HepG2 (cell line): ENCODE data around the gene RBM6. TPM values are rescaled to one million over a fixed set of nuclear protein-coding genes. Genes with fewer than 3 reads are reported as not detected.

Experiments
- ATAC-seq: fragments of 200-7000 bp; cut with Tn5 transposase; 3 replicates; pipeline ENCODE4 v1.9.1; 2020; ENCODE audit warnings: mild to moderate bottlenecking, moderate library complexity
- BruUV-seq: library from RNA; stranded (reverse); fragments of 400-500 nt; replicated peaks from 2 replicates; lab custom pipeline; 2021; lab: Mats Ljungman, UMichigan
- CTCF ChIA-PET: fragments of 300-600 bp; formaldehyde crosslinking; extraction: SDS; loops from one replicate; lab custom pipeline; 2021; ENCODE audit warnings: low total read pairs, inconsistent platforms, low intra/inter-chr PET ratio; lab: Yijun Ruan, JAX
- POLR2A ChIA-PET: fragments of 350-600 bp; sonication (Branson Sonifier 250); formaldehyde crosslinking; loops from one replicate; lab custom pipeline; 2020; ENCODE audit warnings: antibody characterized with exemption, inconsistent platforms; lab: Yijun Ruan, JAX
- DNase-seq: peaks from one replicate; pipeline ENCODE4 v3.0.0-alpha.2; 2015; ENCODE audit warnings: low spot score
- FAIRE-seq: peaks from 3 replicates; lab custom pipeline; 2011; peaks lifted over from hg19 to GRCh38; lab: Jason Lieb, UNC
- H2AFZ ChIP-seq: one replicate; pipeline ENCODE4 v1.6.1; 2011; ENCODE audit warnings: low read length, inconsistent platforms
- H3K27ac ChIP-seq: fragments of 300-600 bp; 3 replicates; pipeline ENCODE4 v1.8.0; 2011; ENCODE audit warnings: mixed run types, mild to moderate bottlenecking, mixed read lengths, low read length, inconsistent platforms; ENCODE audit not compliant: insufficient read depth; ENCODE audit errors: extremely low read length
- H3K27me3 ChIP-seq, 2 experiments: fragments of 200-600 bp in 1 of 2; 2 replicates in 1 of 2; 3 replicates in 1 of 2; pipeline versions ENCODE4 v1.6.0 to v1.8.0; 2011; ENCODE audit warnings: low read length in 2 of 2, mild to moderate bottlenecking in 2 of 2, moderate library complexity in 2 of 2, inconsistent platforms in 1 of 2; ENCODE audit not compliant: insufficient read depth in 2 of 2, control insufficient read depth in 1 of 2
- H3K36me3 ChIP-seq, 2 experiments: fragments of 200-600 bp in 1 of 2; replicated peaks in 1 of 2; 2 replicates in 1 of 2; 3 replicates in 1 of 2; pipeline versions ENCODE4 v1.5.1 to v1.8.0; 2011; ENCODE audit warnings: low read length in 2 of 2, inconsistent platforms in 1 of 2; ENCODE audit not compliant: insufficient read depth in 2 of 2, control insufficient read depth in 1 of 2
- H3K4me1 ChIP-seq: 2 replicates; pipeline ENCODE4 v1.5.1; 2012; ENCODE audit warnings: low read length, inconsistent platforms; ENCODE audit not compliant: insufficient read depth
- H3K4me2 ChIP-seq: 2 replicates; pipeline ENCODE4 v1.6.0; 2011; ENCODE audit warnings: low read depth, low read length, inconsistent platforms
- H3K4me3 ChIP-seq, 3 experiments: fragments of 200-600 bp in 1 of 3; sonication (generic), shearing (Covaris generic) in 1 of 3; replicated peaks in 1 of 3; 2 replicates each; pipeline ENCODE4 v1.5.1; 2011 to 2016; ENCODE audit warnings: low read length in 3 of 3, inconsistent platforms in 2 of 3, low read depth in 2 of 3, mild to moderate bottlenecking in 2 of 3, control low read depth in 1 of 3, mixed read lengths in 1 of 3; ENCODE audit not compliant: insufficient read depth in 1 of 3
- H3K79me2 ChIP-seq: one replicate; pipeline ENCODE4 v1.6.1; 2011; ENCODE audit warnings: low read length, inconsistent platforms; ENCODE audit not compliant: insufficient read depth
- H3K9ac ChIP-seq: 2 replicates; pipeline ENCODE4 v1.6.0; 2011; ENCODE audit warnings: mild to moderate bottlenecking, low read depth, low read length, inconsistent platforms; ENCODE audit not compliant: insufficient read depth
- H3K9me3 ChIP-seq: 2 replicates; pipeline ENCODE4 v1.5.1; 2012; ENCODE audit warnings: mild to moderate bottlenecking, low read length
- H4K20me1 ChIP-seq: 2 replicates; pipeline ENCODE4 v1.6.0; 2011; ENCODE audit warnings: inconsistent platforms, mild to moderate bottlenecking, low read length, moderate library complexity; ENCODE audit not compliant: insufficient read depth
- HNF4G ChIP-seq, 2 experiments: sonication (generic) in 1 of 2; formaldehyde crosslinking in 1 of 2; IDR thresholded peaks; 2 replicates each; pipeline versions ENCODE4 v1.4.0 to v1.6.1; 2011 to 2020; ENCODE audit warnings: borderline replicate concordance in 2 of 2, low read depth in 2 of 2, mild to moderate bottlenecking in 2 of 2, low read length in 1 of 2, missing genetic modification reagents in 1 of 2, moderate library complexity in 1 of 2
- NFRKB ChIP-seq: fragments of 450-650 bp; IDR thresholded peaks from 2 replicates; pipeline ENCODE4 v1.6.1; 2017
- NRL ChIP-seq: sonication (generic); formaldehyde crosslinking; IDR thresholded peaks from 2 replicates; pipeline ENCODE4 v1.5.0; 2020; ENCODE audit warnings: missing genetic modification reagents, mild to moderate bottlenecking, moderate library complexity, borderline replicate concordance
- RAD21 ChIP-seq: fragments of 450-650 bp; formaldehyde crosslinking; IDR thresholded peaks from 2 replicates; pipeline ENCODE4 v1.5.0; 2020; ENCODE audit warnings: mild to moderate bottlenecking
- ZFP36L1 ChIP-seq: sonication (generic); formaldehyde crosslinking; IDR thresholded peaks from 2 replicates; pipeline ENCODE4 v1.8.0; 2022; ENCODE audit warnings: mild to moderate bottlenecking, missing genetic modification reagents, moderate library complexity
- ZIK1 ChIP-seq: sonication (generic); formaldehyde crosslinking; IDR thresholded peaks from 2 replicates; pipeline ENCODE4 v1.5.0; 2020; ENCODE audit warnings: mild to moderate bottlenecking, low read depth, missing genetic modification reagents, borderline replicate concordance
- ZMYM4 ChIP-seq: sonication (generic); formaldehyde crosslinking; IDR thresholded peaks from 2 replicates; pipeline ENCODE4 v1.8.1; 2023; ENCODE audit warnings: mild to moderate bottlenecking, missing genetic modification reagents
- ZNF121 ChIP-seq: sonication (generic); formaldehyde crosslinking; IDR thresholded peaks from 2 replicates; pipeline ENCODE4 v1.5.0; 2020; ENCODE audit warnings: mild to moderate bottlenecking, missing genetic modification reagents
- ZNF614 ChIP-seq: IDR thresholded peaks from 2 replicates; pipeline ENCODE4 v1.6.1; 2018; ENCODE audit warnings: missing biosample characterization, missing genetic modification reagents, inconsistent platforms, borderline replicate concordance
- WGBS: methylation state at CpG from one replicate; pipeline ENCODE4 v1.1.6; 2017; ENCODE audit warnings: low lambda C conversion rate; 5-methylcytosine and 5-hydroxymethylcytosine counted together
- in situ Hi-C: cut with HindIII; loops from 2 replicates; pipeline ENCODE4 v1.10.0; 2017; ENCODE audit warnings: low pct_unique_long_range_greater_than_20kb; ENCODE audit not compliant: extremely low pct_ligation_motif_present
- intact Hi-C: fragments of 100-400 bp; cut with micrococcal nuclease; formaldehyde crosslinking; loops from one replicate; pipeline ENCODE4 v1.10.0; 2022; ENCODE audit not compliant: unreplicated experiment
- polyA plus RNA-seq, 8 experiments: library from polyadenylated mRNA; depleted of rRNA in 3 of 8; stranded (reverse) in 7 of 8; unstranded in 1 of 8; fragments of >200 nt; fragmentation: Illumina TruSeq in 4 of 8; extraction: Trizol in 4 of 8; gene quantifications; 2 replicates each; pipeline versions ENCODE4 v1.2.1 to v1.2.3, GENCODE V29; 2011 to 2016; ENCODE audit warnings: low read depth in 4 of 8, missing spikeins in 1 of 8, mixed read lengths in 1 of 8; ENCODE audit not compliant: insufficient read depth in 1 of 8
- total RNA-seq, 5 experiments: library from RNA; depleted of rRNA; stranded (reverse); fragments of >200 nt; fragmentation: Illumina TruSeq; extraction: Trizol; gene quantifications; 2 replicates each; pipeline ENCODE4 v1.2.3, GENCODE V29; 2016; ENCODE audit warnings: low read depth in 1 of 5
- TF ChIP-seq, protein P1 (sequence below): sonication (generic); formaldehyde crosslinking; IDR thresholded peaks from 2 replicates; pipeline ENCODE4 v1.9.0; 2021; ENCODE audit warnings: mild to moderate bottlenecking, missing genetic modification reagents

RBM6 gene
- total and polyA plus RNA-seq, 2 of the 13 experiments (the other 11 are each of a cell fraction or from before 2014, with no cell fraction given), result 72.7 to 86.1 TPM

DNA sequence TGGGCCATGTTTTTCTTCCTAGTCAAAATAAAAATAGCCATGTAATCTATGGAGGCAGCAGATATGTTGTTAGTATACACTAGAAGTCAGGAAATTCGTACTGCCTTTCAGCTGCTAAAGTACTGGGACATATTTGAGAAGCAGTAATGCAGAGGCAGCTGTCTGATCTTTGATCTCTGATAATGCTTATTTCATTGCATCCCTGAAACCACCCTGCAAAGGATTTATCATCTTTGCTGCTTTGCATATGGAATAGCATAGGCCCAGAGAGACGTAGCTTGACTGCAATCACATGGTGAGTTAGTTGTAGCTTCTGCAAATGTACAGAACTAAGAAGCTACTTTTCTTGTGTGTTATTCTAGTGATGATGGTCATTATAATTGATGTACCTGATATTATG lies 52.4 kb downstream of the RBM6 start:
- intact Hi-C loops, result no loop called here
- Histone ChIP-seq H3K4me2 (no peak overlapping the region), H3K79me2 (peaks cover 2% of the 10 kb centered on the region)
- no peak for ATAC-seq
- in situ Hi-C loops, result no loop called here
- TF ChIP-seq ZFP36L1 (CRISPR knock-in tag) (no peak), ZIK1 (CRISPR knock-in tag) (no peak), NRL (no peak), NFRKB (no peak), ZNF121 (CRISPR knock-in tag) (no peak), HNF4G (IDR thresholded peaks at IDR 0.05; ENCODE audit: borderline replicate concordance, low read depth, low read length) (no peak), HNF4G (CRISPR knock-in tag; IDR thresholded peaks at IDR 0.05; ENCODE audit: borderline replicate concordance, low read depth) (no peak)
- TF ChIP-seq, all 625 proteins: peak for 0
- POLR2A ChIA-PET, result no interaction called here
- Histone ChIP-seq H3K9ac (no peak overlapping the region), H2AFZ (no peak overlapping the region), H3K36me3 (peaks cover 9 to 15% of the 10 kb centered on the region in 2 experiments; a peak in 4 of 5 replicates), H3K27ac (no peak overlapping the region), H3K9me3 (no peaks in the 10 kb centered on the region), H3K27me3 (no peaks in the 10 kb centered on the region), H3K4me1 (no peaks in the 10 kb centered on the region), H3K4me3 (no peak overlapping the region), H4K20me1 (no peaks in the 10 kb centered on the region)
- BruUV-seq, result no TSS peak
- CTCF ChIA-PET, result no interaction called here
- 89% methylated on average over 2 of the region's 2 CpGs for WGBS
- no peak for DNase-seq
- no peak for FAIRE-seq

DNA sequence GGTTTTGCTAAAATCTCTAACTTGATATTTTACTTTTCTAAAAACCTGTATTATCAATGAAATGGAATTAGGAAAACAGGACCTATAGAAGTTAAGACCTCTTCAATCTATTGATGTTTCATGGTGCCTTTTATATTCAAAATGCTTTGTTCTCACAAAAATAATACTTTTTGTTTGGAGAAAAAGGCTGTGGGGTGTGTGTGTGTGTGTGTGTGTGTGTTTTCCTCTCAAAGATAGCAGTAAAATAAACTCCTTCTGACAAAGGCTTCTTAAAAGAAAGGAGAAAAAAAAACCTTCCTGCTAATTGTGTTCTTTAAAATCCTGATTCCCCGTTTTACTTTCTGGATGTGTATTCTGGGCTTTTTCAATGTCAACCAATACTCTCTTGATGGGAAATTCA lies 54.5 kb downstream of the RBM6 start:
- Histone ChIP-seq H3K9ac (no peak overlapping the region), H3K36me3 (peaks cover 8 to 24% of the 10 kb centered on the region in 2 experiments; a peak in 3 of 5 replicates), H3K4me2 (no peak overlapping the region), H3K9me3 (no peaks in the 10 kb centered on the region), H4K20me1 (no peaks in the 10 kb centered on the region), H3K27me3 (no peaks in the 10 kb centered on the region), H3K79me2 (peaks cover 2% of the 10 kb centered on the region), H3K4me3 (no peak overlapping the region), H2AFZ (no peak overlapping the region), H3K4me1 (no peaks in the 10 kb centered on the region), H3K27ac (no peak overlapping the region)
- DNase-seq (no peak), ATAC-seq (no peak), FAIRE-seq (no peak)
- in situ Hi-C loops, result no loop called here
- CTCF ChIA-PET, result no interaction called here
- WGBS, result 97% methylated on average over 1 of the region's 1 CpG
- intact Hi-C loops, result no loop called here
- POLR2A ChIA-PET, result no interaction called here
- no TSS peak for BruUV-seq
- TF ChIP-seq ZNF614 (no peak), RAD21 (CRISPR knock-in tag) (no peak), ZMYM4 (CRISPR knock-in tag) (no peak)
- TF ChIP-seq, protein P1, sequence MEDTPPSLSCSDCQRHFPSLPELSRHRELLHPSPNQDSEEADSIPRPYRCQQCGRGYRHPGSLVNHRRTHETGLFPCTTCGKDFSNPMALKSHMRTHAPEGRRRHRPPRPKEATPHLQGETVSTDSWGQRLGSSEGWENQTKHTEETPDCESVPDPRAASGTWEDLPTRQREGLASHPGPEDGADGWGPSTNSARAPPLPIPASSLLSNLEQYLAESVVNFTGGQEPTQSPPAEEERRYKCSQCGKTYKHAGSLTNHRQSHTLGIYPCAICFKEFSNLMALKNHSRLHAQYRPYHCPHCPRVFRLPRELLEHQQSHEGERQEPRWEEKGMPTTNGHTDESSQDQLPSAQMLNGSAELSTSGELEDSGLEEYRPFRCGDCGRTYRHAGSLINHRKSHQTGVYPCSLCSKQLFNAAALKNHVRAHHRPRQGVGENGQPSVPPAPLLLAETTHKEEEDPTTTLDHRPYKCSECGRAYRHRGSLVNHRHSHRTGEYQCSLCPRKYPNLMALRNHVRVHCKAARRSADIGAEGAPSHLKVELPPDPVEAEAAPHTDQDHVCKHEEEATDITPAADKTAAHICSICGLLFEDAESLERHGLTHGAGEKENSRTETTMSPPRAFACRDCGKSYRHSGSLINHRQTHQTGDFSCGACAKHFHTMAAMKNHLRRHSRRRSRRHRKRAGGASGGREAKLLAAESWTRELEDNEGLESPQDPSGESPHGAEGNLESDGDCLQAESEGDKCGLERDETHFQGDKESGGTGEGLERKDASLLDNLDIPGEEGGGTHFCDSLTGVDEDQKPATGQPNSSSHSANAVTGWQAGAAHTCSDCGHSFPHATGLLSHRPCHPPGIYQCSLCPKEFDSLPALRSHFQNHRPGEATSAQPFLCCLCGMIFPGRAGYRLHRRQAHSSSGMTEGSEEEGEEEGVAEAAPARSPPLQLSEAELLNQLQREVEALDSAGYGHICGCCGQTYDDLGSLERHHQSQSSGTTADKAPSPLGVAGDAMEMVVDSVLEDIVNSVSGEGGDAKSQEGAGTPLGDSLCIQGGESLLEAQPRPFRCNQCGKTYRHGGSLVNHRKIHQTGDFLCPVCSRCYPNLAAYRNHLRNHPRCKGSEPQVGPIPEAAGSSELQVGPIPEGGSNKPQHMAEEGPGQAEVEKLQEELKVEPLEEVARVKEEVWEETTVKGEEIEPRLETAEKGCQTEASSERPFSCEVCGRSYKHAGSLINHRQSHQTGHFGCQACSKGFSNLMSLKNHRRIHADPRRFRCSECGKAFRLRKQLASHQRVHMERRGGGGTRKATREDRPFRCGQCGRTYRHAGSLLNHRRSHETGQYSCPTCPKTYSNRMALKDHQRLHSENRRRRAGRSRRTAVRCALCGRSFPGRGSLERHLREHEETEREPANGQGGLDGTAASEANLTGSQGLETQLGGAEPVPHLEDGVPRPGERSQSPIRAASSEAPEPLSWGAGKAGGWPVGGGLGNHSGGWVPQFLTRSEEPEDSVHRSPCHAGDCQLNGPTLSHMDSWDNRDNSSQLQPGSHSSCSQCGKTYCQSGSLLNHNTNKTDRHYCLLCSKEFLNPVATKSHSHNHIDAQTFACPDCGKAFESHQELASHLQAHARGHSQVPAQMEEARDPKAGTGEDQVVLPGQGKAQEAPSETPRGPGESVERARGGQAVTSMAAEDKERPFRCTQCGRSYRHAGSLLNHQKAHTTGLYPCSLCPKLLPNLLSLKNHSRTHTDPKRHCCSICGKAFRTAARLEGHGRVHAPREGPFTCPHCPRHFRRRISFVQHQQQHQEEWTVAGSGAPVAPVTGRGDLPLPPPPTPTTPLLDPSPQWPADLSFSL, result no peak
